Liver (tissue), 9 donors: ENCODE results near the gene GRXCR2. TPM values are rescaled to one million over a fixed set of nuclear protein-coding genes. Genes with fewer than 3 reads are reported as not detected.

Experiments used
- DNase-seq: peaks from one replicate; pipeline ENCODE4 v3.0.0-alpha.2; 2017; ENCODE audit warnings: low spot score
- H3K27ac ChIP-seq, 2 donors: one replicate each; pipeline ENCODE4 v1.7.0; 2013; ENCODE audit warnings: inconsistent platforms in 2 of 2, low read length in 2 of 2, control low read depth in 1 of 2, low read depth in 1 of 2, mild to moderate bottlenecking in 1 of 2
- H3K27me3 ChIP-seq, 4 donors: one replicate each; pipeline versions ENCODE4 v1.6.1 to v1.7.0; 2013; ENCODE audit warnings: low read length in 3 of 4, inconsistent platforms in 1 of 4, mild to moderate bottlenecking in 1 of 4, moderate library complexity in 1 of 4; ENCODE audit not compliant: control insufficient read depth in 4 of 4, insufficient read depth in 4 of 4
- H3K36me3 ChIP-seq, 4 donors: one replicate each; pipeline versions ENCODE4 v1.6.1 to v1.7.0; 2013; ENCODE audit warnings: low read length in 3 of 4, mild to moderate bottlenecking in 3 of 4, low read depth in 1 of 4, moderate library complexity in 1 of 4; ENCODE audit not compliant: control insufficient read depth in 4 of 4, insufficient read depth in 3 of 4
- H3K4me1 ChIP-seq, 4 donors: one replicate each; pipeline versions ENCODE4 v1.6.1 to v1.7.0; 2013; ENCODE audit warnings: low read length in 3 of 4, mild to moderate bottlenecking in 3 of 4, moderate library complexity in 1 of 4; ENCODE audit not compliant: control insufficient read depth in 4 of 4, insufficient read depth in 4 of 4
- H3K4me3 ChIP-seq, 3 donors: one replicate each; pipeline versions ENCODE4 v1.6.1 to v1.7.0; 2013; ENCODE audit warnings: low read length in 3 of 3, control low read depth in 1 of 3, low read depth in 1 of 3, mild to moderate bottlenecking in 1 of 3
- H3K9ac ChIP-seq, 2 donors: one replicate each; pipeline ENCODE4 v1.7.0; 2013; ENCODE audit warnings: low read length in 2 of 2, mild to moderate bottlenecking in 2 of 2, moderate library complexity in 2 of 2, control low read depth in 1 of 2, low read depth in 1 of 2
- H3K9me3 ChIP-seq, 4 donors: one replicate each; pipeline versions ENCODE4 v1.6.1 to v1.7.0; 2013; ENCODE audit warnings: low read length in 3 of 4; ENCODE audit not compliant: control insufficient read depth in 4 of 4
- ATF3 ChIP-seq: IDR thresholded peaks from 2 replicates; pipeline ENCODE4 v1.6.1; 2016; ENCODE audit warnings: antibody characterized with exemption
- EGR1 ChIP-seq, 2 donors: IDR thresholded peaks; 2 replicates each; pipeline ENCODE4 v1.6.1; 2016 to 2018; ENCODE audit warnings: antibody characterized with exemption in 2 of 2, low read depth in 2 of 2
- FOXA1 ChIP-seq: IDR thresholded peaks from 2 replicates; pipeline ENCODE4 v1.6.1; 2016; ENCODE audit warnings: antibody characterized with exemption
- FOXA2 ChIP-seq: IDR thresholded peaks from 2 replicates; pipeline ENCODE4 v1.6.1; 2016; ENCODE audit warnings: antibody characterized with exemption
- HNF4G ChIP-seq: IDR thresholded peaks from 2 replicates; pipeline ENCODE4 v1.6.1; 2016; ENCODE audit warnings: antibody characterized with exemption
- JUND ChIP-seq, 2 donors: IDR thresholded peaks; 2 replicates each; pipeline ENCODE4 v1.6.1; 2016; ENCODE audit warnings: antibody characterized with exemption in 2 of 2
- NR2F2 ChIP-seq: IDR thresholded peaks from 2 replicates; pipeline ENCODE4 v1.6.1; 2016; ENCODE audit warnings: antibody characterized with exemption
- REST ChIP-seq: IDR thresholded peaks from 2 replicates; pipeline ENCODE4 v1.6.1; 2016; ENCODE audit warnings: antibody characterized with exemption, mild to moderate bottlenecking
- RXRA ChIP-seq, 2 donors: IDR thresholded peaks; 2 replicates each; pipeline ENCODE4 v1.6.1; 2017 to 2018; ENCODE audit warnings: antibody characterized with exemption in 2 of 2, mild to moderate bottlenecking in 1 of 2
- SP1 ChIP-seq: IDR thresholded peaks from 2 replicates; pipeline ENCODE4 v1.6.1; 2018; ENCODE audit warnings: antibody characterized with exemption, mild to moderate bottlenecking
- YY1 ChIP-seq: IDR thresholded peaks from 2 replicates; pipeline ENCODE4 v1.6.1; 2016; ENCODE audit warnings: antibody characterized with exemption, mild to moderate bottlenecking
- ZBTB33 ChIP-seq: IDR thresholded peaks from 2 replicates; pipeline ENCODE4 v1.6.1; 2016; ENCODE audit warnings: antibody characterized with exemption
- WGBS: extraction: QIAGEN DNeasy Blood & Tissue Kit; methylation state at CpG from one replicate; pipeline ENCODE4 v1.1.7; 2013; 5-methylcytosine and 5-hydroxymethylcytosine counted together
- polyA plus RNA-seq, 2 donors: library from polyadenylated mRNA; stranded (reverse) in 1 of 2; unstranded in 1 of 2; fragments of 200-250 nt in 1 of 2; fragments of >200 nt in 1 of 2; fragmentation: Nextera tagmentation in 1 of 2; extraction: Ambion mirVana in 1 of 2; gene quantifications; one replicate each; pipeline versions ENCODE4 v1.2.1 to v1.2.3, GENCODE V29; 2013 to 2015
- total RNA-seq, 2 donors: library from RNA; depleted of rRNA; stranded (reverse); fragments of >200 nt; gene quantifications; one replicate each; pipeline ENCODE4 v1.2.3, GENCODE V29; 2014
- donor health status: healthy.
- donor health status: healthy.
- donor health status: healthy.
- donor health status: healthy.
- donor health status: healthy.

GRXCR2 gene
- total and polyA plus RNA-seq, 4 donors = not detected

- H3K4me1 ChIP-seq = peaks cover 0 to 36% (median 22%) of the 10 kb centered on the region in 4 donors
- H3K27me3 ChIP-seq = no peaks in the 10 kb centered on the region
- no peak overlapping the region for H3K9ac ChIP-seq
- no peaks in the 10 kb centered on the region for H3K36me3 ChIP-seq
- WGBS = 62% methylated on average over 10 of the region's 10 CpGs
- H3K9me3 ChIP-seq = no peaks in the 10 kb centered on the region
- DNase-seq = no peak
- TF ChIP-seq SP1 (no peak), ZBTB33 (no peak)
- H3K4me3 ChIP-seq = no peak overlapping the region
- H3K27ac ChIP-seq = no peak overlapping the region
Measured at GRCh38 chr5:145833631-145834200, 39.1 kb downstream of the GRXCR2 start.

- DNase-seq = no peak
- no peak overlapping the region for H3K4me3 ChIP-seq
- no peak overlapping the region for H3K9ac ChIP-seq
- no peaks in the 10 kb centered on the region for H3K27me3 ChIP-seq
- no peak overlapping the region for H3K27ac ChIP-seq
- H3K4me1 ChIP-seq = peaks cover 7 to 40% (median 30%) of the 10 kb centered on the region in 4 donors
- WGBS = 13% methylated on average over 1 of the region's 1 CpG
- H3K9me3 ChIP-seq = no peaks in the 10 kb centered on the region
- no peaks in the 10 kb centered on the region for H3K36me3 ChIP-seq
- TF ChIP-seq EGR1 (IDR thresholded peaks at IDR 0.05; ENCODE audit: low read depth in 2 of 2) (no peak), SP1 (no peak), ZBTB33 (no peak), REST (no peak)
Measured at GRCh38 chr5:145830594-145830993, 42.2 kb downstream of the GRXCR2 start.

- H3K4me3 ChIP-seq = no peak overlapping the region
- H3K9me3 ChIP-seq = no peaks in the 10 kb centered on the region
- no peaks in the 10 kb centered on the region for H3K36me3 ChIP-seq
- peaks cover 7 to 37% (median 28%) of the 10 kb centered on the region in 4 donors for H3K4me1 ChIP-seq
- no peaks in the 10 kb centered on the region for H3K27me3 ChIP-seq
- H3K9ac ChIP-seq = no peak overlapping the region
- no peak for DNase-seq
- H3K27ac ChIP-seq = no peak overlapping the region
- TF ChIP-seq HNF4G (no peak), YY1 (no peak), JUND (IDR thresholded peaks at IDR 0.05) (no peak), ZBTB33 (no peak), NR2F2 (no peak), SP1 (peak; percentile 2), RXRA (IDR thresholded peaks at IDR 0.05) (no peak), FOXA1 (peak; percentile 50), ATF3 (no peak), FOXA2 (peak; percentile 81), REST (no peak), EGR1 (IDR thresholded peaks at IDR 0.05; ENCODE audit: low read depth in 2 of 2) (no peak)
Measured at GRCh38 chr5:145829708-145830361, 43.0 kb downstream of the GRXCR2 start.
